DOHH2 (cell line): Measurements from ENCODE around the gene ACP6.

Experiments
- EZH2phosphoT487 ChIP-seq: fragments of 200-600 bp; sonication (generic); IDR thresholded peaks from 2 replicates; pipeline ENCODE4 v1.6.1; 2017; ENCODE audit warnings: borderline replicate concordance, mild to moderate bottlenecking, antibody characterized with exemption, low read length, moderate library complexity, mixed read lengths
- TF ChIP-seq, protein P1 (sequence below): fragments of 200-600 bp; sonication (generic); IDR thresholded peaks from one replicate; pipeline ENCODE4 v1.5.1; 2014; ENCODE audit warnings: antibody characterized with exemption, mild to moderate bottlenecking, low read depth, low read length; ENCODE audit not compliant: poor library complexity, severe bottlenecking

- TF ChIP-seq EZH2phosphoT487 = no peak
- TF ChIP-seq, protein P1, sequence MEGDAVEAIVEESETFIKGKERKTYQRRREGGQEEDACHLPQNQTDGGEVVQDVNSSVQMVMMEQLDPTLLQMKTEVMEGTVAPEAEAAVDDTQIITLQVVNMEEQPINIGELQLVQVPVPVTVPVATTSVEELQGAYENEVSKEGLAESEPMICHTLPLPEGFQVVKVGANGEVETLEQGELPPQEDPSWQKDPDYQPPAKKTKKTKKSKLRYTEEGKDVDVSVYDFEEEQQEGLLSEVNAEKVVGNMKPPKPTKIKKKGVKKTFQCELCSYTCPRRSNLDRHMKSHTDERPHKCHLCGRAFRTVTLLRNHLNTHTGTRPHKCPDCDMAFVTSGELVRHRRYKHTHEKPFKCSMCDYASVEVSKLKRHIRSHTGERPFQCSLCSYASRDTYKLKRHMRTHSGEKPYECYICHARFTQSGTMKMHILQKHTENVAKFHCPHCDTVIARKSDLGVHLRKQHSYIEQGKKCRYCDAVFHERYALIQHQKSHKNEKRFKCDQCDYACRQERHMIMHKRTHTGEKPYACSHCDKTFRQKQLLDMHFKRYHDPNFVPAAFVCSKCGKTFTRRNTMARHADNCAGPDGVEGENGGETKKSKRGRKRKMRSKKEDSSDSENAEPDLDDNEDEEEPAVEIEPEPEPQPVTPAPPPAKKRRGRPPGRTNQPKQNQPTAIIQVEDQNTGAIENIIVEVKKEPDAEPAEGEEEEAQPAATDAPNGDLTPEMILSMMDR = no peak
Measured at GRCh38 chr1:147699686-147700041, 29.3 kb upstream of the ACP6 start.
